Endothelial cell of umbilical vein (primary cell): ENCODE data around the gene MRTFA.

Experiments
- POLR2AphosphoS5 ChIP-seq: IDR thresholded peaks from 2 replicates; pipeline ENCODE4 v1.6.1; 2012; ENCODE audit warnings: low read depth, mild to moderate bottlenecking, control low read depth, low read length, moderate library complexity; ENCODE audit not compliant: insufficient read depth
- TF ChIP-seq, protein P1 (sequence below), 2 donors: IDR thresholded peaks; 1 replicate in 1 of 2; 2 replicates in 1 of 2; pipeline ENCODE4 v1.5.1; 2011; ENCODE audit warnings: low read length in 2 of 2, mild to moderate bottlenecking in 2 of 2, moderate library complexity in 2 of 2, control low read depth in 1 of 2, inconsistent platforms in 1 of 2, low read depth in 1 of 2; ENCODE audit not compliant: insufficient read depth in 1 of 2; ENCODE audit errors: extremely low read depth in 1 of 2

DNA sequence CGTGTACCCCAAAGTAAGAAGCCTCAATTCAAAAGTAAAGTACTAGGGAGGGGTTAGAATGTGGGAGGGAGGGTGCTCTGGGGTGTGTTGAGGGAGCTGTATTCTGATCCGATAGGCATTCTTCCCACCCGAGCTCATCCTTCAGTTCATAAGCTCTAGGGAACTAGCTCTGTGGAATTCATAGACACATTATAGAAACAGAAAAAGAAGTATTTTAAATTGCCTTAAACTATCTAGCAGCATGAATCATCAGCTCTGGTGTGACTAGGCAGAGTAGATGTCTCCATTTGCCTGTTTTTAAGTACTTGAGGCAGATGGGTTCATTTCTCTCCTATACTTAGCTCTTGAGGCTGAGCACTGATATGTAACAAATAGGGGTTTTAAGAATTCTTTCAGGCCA is 273.5 kb downstream of the MRTFA start:
- TF ChIP-seq, protein P1, sequence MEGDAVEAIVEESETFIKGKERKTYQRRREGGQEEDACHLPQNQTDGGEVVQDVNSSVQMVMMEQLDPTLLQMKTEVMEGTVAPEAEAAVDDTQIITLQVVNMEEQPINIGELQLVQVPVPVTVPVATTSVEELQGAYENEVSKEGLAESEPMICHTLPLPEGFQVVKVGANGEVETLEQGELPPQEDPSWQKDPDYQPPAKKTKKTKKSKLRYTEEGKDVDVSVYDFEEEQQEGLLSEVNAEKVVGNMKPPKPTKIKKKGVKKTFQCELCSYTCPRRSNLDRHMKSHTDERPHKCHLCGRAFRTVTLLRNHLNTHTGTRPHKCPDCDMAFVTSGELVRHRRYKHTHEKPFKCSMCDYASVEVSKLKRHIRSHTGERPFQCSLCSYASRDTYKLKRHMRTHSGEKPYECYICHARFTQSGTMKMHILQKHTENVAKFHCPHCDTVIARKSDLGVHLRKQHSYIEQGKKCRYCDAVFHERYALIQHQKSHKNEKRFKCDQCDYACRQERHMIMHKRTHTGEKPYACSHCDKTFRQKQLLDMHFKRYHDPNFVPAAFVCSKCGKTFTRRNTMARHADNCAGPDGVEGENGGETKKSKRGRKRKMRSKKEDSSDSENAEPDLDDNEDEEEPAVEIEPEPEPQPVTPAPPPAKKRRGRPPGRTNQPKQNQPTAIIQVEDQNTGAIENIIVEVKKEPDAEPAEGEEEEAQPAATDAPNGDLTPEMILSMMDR (IDR thresholded peaks at IDR 0.05; ENCODE audit: extremely low read depth in 1 of 2, insufficient read depth in 1 of 2, low read depth in 1 of 2, low read length in 2 of 2): no peak
- no peak for TF ChIP-seq POLR2AphosphoS5
